ENCODE measurements around the gene CCDC188. TPM values are rescaled to one million over a fixed set of nuclear protein-coding genes. Genes with fewer than 3 reads are reported as not detected.

The CCDC188 gene
- total and polyA plus RNA-seq, 9 of the 15 experiments (the other 6 are each of a cell fraction or from before 2014, with no cell fraction given) = not detected

DNA sequence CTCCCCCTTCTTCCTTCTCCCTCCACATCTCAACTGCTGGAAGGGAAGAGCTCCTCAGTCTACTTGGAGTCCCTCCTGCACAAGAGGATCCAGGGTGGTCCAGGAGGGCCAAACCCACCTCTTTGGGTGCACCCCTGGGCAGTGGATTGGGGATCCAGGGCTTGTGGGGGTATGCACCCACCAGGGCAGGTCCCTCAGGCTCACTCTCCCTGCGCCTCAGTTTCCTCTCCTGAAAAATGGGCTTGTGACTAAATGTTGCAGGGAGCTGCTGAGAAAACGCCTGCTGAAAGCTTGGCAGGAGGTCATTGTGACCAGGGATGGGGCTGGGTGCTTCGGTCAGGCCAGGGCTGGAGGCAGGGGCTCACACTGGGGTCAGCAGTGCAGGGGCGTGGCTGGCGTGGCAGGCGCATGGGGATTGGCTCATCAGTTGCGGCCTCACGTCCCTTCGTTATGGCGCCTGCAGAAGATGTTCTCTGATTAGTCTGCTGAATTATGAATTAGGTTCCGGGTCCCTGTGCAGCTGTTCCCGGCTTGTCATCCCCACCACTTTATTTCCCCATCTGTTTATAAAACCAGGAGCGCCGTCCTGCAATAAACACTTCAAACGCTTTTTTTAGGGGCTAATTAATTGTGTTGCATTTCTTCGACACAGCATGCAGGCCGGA lies 25.7 kb upstream of the CCDC188 start:
- ChIA-PET POLR2A (interaction anchor here (0.6 to 1.9 kb wide), 8 partner anchors 9 to 68 kb away, joined by 3 to 5 read pairs (median 4); no protein-coding TSS in a partner anchor), CTCF (ENCODE audit: low intra/inter-chr PET ratio) (no interaction called here)
- Histone ChIP-seq H2AFZ (ENCODE audit: low read depth, low read length) (no peak overlapping the region), H3K27me3 (ENCODE audit: control insufficient read depth in 2 of 2, insufficient read depth in 2 of 2, low read length in 2 of 2) (peaks cover 89 to 98% of the 10 kb centered on the region in 2 experiments; a peak in 4 of 5 replicates), H3K9me1 (ENCODE audit: control insufficient read depth, insufficient read depth, low read length) (no peaks in the 10 kb centered on the region), H3K27ac (ENCODE audit: extremely low read depth, low read depth, low read length) (no peak overlapping the region), H3K4me2 (ENCODE audit: insufficient read depth, low read length) (no peak overlapping the region), H3K9me3 (replicated peaks; ENCODE audit: control insufficient read depth, insufficient read depth, low read depth, low read length) (no peaks in the 10 kb centered on the region), H3K9ac (ENCODE audit: insufficient read depth in 1 of 2, low read depth in 2 of 2, low read length in 2 of 2) (peak overlapping the region in 1 of 2 experiments; percentile 47; a peak in 1 of 4 replicates), H4K20me1 (replicated peaks; ENCODE audit: control insufficient read depth, insufficient read depth, low read length) (peaks cover 66% of the 10 kb centered on the region), H3K79me2 (ENCODE audit: control insufficient read depth, insufficient read depth, low read length) (no peaks in the 10 kb centered on the region), H3K4me1 (replicated peaks in 1 of 2; ENCODE audit: control insufficient read depth in 2 of 2, insufficient read depth in 2 of 2, low read length in 2 of 2) (peaks cover 0 to 62% of the 10 kb centered on the region in 2 experiments; a peak in 1 of 5 replicates), H3K4me3 (no peak overlapping the region), H3K36me3 (ENCODE audit: control insufficient read depth, insufficient read depth, low read length) (no peaks in the 10 kb centered on the region)
- in situ Hi-C loops (cut with MboI) = no loop called here
- BruUV-seq (replicated peaks) = no TSS peak
- intact Hi-C loops (cut with micrococcal nuclease) = loop anchor here (5.0 kb wide), 1 partner anchor 91 kb away; the partner anchor contains the start of gene RTN4R
- 4% methylated on average over 17 of the region's 17 CpGs for WGBS (ENCODE audit: insufficient coverage, low coverage, missing lambda C conversion rate)
- no peak for FAIRE-seq
- no peak for ATAC-seq
- DNase-seq (ENCODE audit: extremely low read depth in 1 of 4, low spot score in 3 of 4) = no peak
- TF ChIP-seq ZFP30 (CRISPR knock-in tag; IDR thresholded peaks at IDR 0.05; ENCODE audit: borderline replicate concordance) (no peak), HNRNPL (IDR thresholded peaks at IDR 0.05; ENCODE audit: low read depth, low read length) (no peak), PRPF4 (IDR thresholded peaks at IDR 0.05; ENCODE audit: insufficient read depth, low read depth, low read length, poor library complexity, severe bottlenecking) (no peak), LCOR (CRISPR knock-in tag; IDR thresholded peaks at IDR 0.05) (no peak), CEBPG (CRISPR knock-in tag; IDR thresholded peaks at IDR 0.05) (no peak), CEBPG (tag; conservative IDR thresholded peaks at IDR 0.05 in 1 of 2, IDR thresholded peaks at IDR 0.05 in 1 of 2) (no peak), NBN (IDR thresholded peaks at IDR 0.05; ENCODE audit: low read depth) (no peak), POLR3A (IDR thresholded peaks at IDR 0.05; ENCODE audit: borderline replicate concordance, extremely low read depth, insufficient read depth, insufficient read length) (no peak), ZFP36 (IDR thresholded peaks at IDR 0.05; ENCODE audit: low read depth, low read length, partially characterized antibody) (no peak), NR2C2 (CRISPR knock-in tag; IDR thresholded peaks at IDR 0.05) (peak; percentile 64), NR2C2 (tag; IDR thresholded peaks at IDR 0.05) (no peak), SMC3 (conservative IDR thresholded peaks at IDR 0.05; ENCODE audit: insufficient read depth, low read depth, low read length) (no peak), BCOR (IDR thresholded peaks at IDR 0.05) (peak; percentile 95), PTBP1 (IDR thresholded peaks at IDR 0.05; ENCODE audit: low read depth, low read length) (no peak), ASH1L (IDR thresholded peaks at IDR 0.05; ENCODE audit: borderline replicate concordance, low read depth, partially characterized antibody) (no peak), ZFP1 (CRISPR knock-in tag; IDR thresholded peaks at IDR 0.05) (no peak), SMARCA4 (IDR thresholded peaks at IDR 0.05) (no peak), HDAC2 (IDR thresholded peaks at IDR 0.05) (peak; percentile 29; the same call in 1 of the 2 replicates), HNRNPH1 (optimal IDR thresholded peaks at IDR 0.05; ENCODE audit: low read depth, low read length) (no peak), ZKSCAN8 (CRISPR knock-in tag; IDR thresholded peaks at IDR 0.05) (no peak)
- TF ChIP-seq, protein P1, sequence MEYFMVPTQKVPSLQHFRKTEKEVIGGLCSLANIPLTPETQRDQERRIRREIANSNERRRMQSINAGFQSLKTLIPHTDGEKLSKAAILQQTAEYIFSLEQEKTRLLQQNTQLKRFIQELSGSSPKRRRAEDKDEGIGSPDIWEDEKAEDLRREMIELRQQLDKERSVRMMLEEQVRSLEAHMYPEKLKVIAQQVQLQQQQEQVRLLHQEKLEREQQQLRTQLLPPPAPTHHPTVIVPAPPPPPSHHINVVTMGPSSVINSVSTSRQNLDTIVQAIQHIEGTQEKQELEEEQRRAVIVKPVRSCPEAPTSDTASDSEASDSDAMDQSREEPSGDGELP (CRISPR knock-in tag; IDR thresholded peaks at IDR 0.05; ENCODE audit: borderline replicate concordance) = peak; percentile 61; the same call in 1 of the 2 replicates
